ENCODE results near the gene WDR91.
"Not testable (repeated sequence)": the region's sequence is repeated elsewhere in the genome, so short reads cannot be mapped to it uniquely, and the experiment has no call there.

The WDR91 gene

GRCh38 chr7:135236727-135237126, 25.4 kb upstream of the WDR91 start:
- Histone ChIP-seq H3K9me3 (replicated peaks in 1 of 11) (peaks cover 0 to 9% (median 0%) of the 10 kb centered on the region in 11 experiments; a peak in 4 of 22 replicates), H3K27ac (no peak overlapping the region), H3K9ac (no peak overlapping the region), H3K27me3 (peaks cover 0 to 73% (median 0%) of the 10 kb centered on the region in 11 experiments; a peak in 4 of 22 replicates), H4K20me1 (no peaks in the 10 kb centered on the region), H3K4me3 (no peak overlapping the region), H3K4me1 (peaks cover 6 to 60% (median 35%) of the 10 kb centered on the region in 10 experiments; a peak in 19 of 20 replicates), H3K4me2 (peak overlapping the region in 10 of 11 experiments; percentile 5 to 59 (median 51); a peak in 20 of 22 replicates), H3K36me3 (no peaks in the 10 kb centered on the region)
- no peak for TF ChIP-seq Cebpa-rat (IDR thresholded peaks at IDR 0.05)

- no peak for TF ChIP-seq Cebpa-rat (IDR thresholded peaks at IDR 0.05)
- H3K4me3 ChIP-seq = no peak overlapping the region
- no peak overlapping the region for H3K27ac ChIP-seq
- H3K9me3 ChIP-seq (replicated peaks in 1 of 11) = peaks cover 0 to 9% (median 0%) of the 10 kb centered on the region in 11 experiments; a peak in 4 of 22 replicates
- H3K4me1 ChIP-seq = peaks cover 6 to 54% (median 35%) of the 10 kb centered on the region in 10 experiments; a peak in 19 of 20 replicates
- H3K4me2 ChIP-seq = peak overlapping the region in 8 of 11 experiments; percentile 32 to 59 (median 51); a peak in 14 of 22 replicates
- H3K36me3 ChIP-seq = no peaks in the 10 kb centered on the region
- no peaks in the 10 kb centered on the region for H4K20me1 ChIP-seq
- H3K27me3 ChIP-seq = peaks cover 0 to 76% (median 0%) of the 10 kb centered on the region in 11 experiments; a peak in 4 of 22 replicates
- no peak overlapping the region for H3K9ac ChIP-seq
Measured at GRCh38 chr7:135235841-135236240, 24.5 kb upstream of the WDR91 start.

GRCh38 chr7:135234727-135235126, 23.4 kb upstream of the WDR91 start:
- peaks cover 0 to 9% (median 0%) of the 10 kb centered on the region in 11 experiments; a peak in 8 of 22 replicates for H3K9me3 ChIP-seq (replicated peaks in 1 of 11)
- no peaks in the 10 kb centered on the region for H4K20me1 ChIP-seq
- peaks cover 0 to 76% (median 0%) of the 10 kb centered on the region in 11 experiments; a peak in 4 of 22 replicates for H3K27me3 ChIP-seq
- H3K27ac ChIP-seq = no peak overlapping the region
- no peak overlapping the region for H3K4me2 ChIP-seq
- no peak overlapping the region for H3K9ac ChIP-seq
- H3K4me1 ChIP-seq = peaks cover 6 to 43% (median 31%) of the 10 kb centered on the region in 10 experiments; a peak in 19 of 20 replicates
- TF ChIP-seq Cebpa-rat (IDR thresholded peaks at IDR 0.05) = no peak
- H3K4me3 ChIP-seq = no peak overlapping the region
- H3K36me3 ChIP-seq = no peaks in the 10 kb centered on the region

DNA sequence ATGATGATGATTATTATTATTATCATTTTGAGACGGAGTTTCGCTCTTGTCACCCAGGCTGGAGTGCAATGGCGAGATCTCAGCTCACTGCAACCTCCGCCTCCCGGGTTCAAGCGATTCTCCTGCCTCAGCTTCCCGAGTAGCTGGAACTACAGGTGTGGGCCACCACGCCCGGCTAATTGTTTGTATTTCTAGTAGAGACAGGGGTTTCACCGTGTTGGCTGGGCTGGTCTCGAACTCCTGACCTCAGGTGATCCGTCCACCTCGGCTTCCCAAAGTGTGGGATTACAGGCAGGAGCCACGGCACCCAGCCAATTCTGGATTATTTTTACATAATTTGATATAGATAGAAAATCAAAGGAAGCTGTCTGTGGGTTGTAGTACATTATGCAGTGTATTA, 22.8 kb upstream of the WDR91 start:
- peaks cover 6 to 37% (median 29%) of the 10 kb centered on the region in 10 experiments; a peak in 19 of 20 replicates for H3K4me1 ChIP-seq
- H3K4me2 ChIP-seq, H3K27ac ChIP-seq, H4K20me1 ChIP-seq, H3K36me3 ChIP-seq, H3K9ac ChIP-seq, H3K4me3 ChIP-seq: not testable (repeated sequence)
- peaks cover 0 to 77% (median 0%) of the 10 kb centered on the region in 11 experiments; a peak in 4 of 22 replicates for H3K27me3 ChIP-seq
- peaks cover 0 to 13% (median 5%) of the 10 kb centered on the region in 11 experiments; a peak in 13 of 22 replicates for H3K9me3 ChIP-seq (replicated peaks in 1 of 11)

DNA sequence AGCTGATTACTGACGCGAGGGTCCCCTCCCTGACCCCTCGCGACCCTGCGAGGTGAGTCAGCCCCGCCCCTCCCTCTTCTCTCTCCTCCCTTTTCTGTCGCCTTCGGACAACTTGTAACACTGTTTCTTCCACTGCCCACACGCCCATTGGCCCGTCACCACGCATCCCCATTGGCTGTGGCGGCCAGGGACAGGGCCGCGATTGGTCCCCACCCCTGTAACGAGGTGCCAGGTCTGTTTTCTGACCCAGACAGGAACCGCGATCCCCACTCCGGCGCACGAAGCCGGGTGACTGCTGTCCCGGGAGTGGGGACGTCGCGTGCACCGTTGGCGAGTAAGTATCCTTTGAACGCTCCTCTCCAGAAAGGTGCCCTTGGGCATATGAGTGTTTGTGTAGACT, 22.2 kb upstream of the WDR91 start, which contains the start of gene STRA8:
STRA8 (plus strand) TSS at position 269 of the 400 bp plus-strand sequence. CDS start 6,687 bp downstream, outside the sequence.
- Histone ChIP-seq H3K27ac (no peak within 1 kb of the TSS), H3K9me3 (replicated peaks in 1 of 11) (peaks cover 0 to 18% (median 10%) of the 10 kb centered on the region in 11 experiments; a peak in 13 of 22 replicates), H3K9ac (no peak within 1 kb of the TSS), H3K4me3 (no peak within 1 kb of the TSS), H3K36me3 (no peaks in the 10 kb centered on the region), H4K20me1 (no peaks in the 10 kb centered on the region; a peak in 1 of 22 replicates), H3K27me3 (peaks cover 0 to 78% (median 0%) of the 10 kb centered on the region in 11 experiments; a peak in 7 of 22 replicates), H3K4me1 (peaks cover 6 to 31% (median 24%) of the 10 kb centered on the region in 10 experiments; a peak in 19 of 20 replicates), H3K4me2 (no peak within 1 kb of the TSS)
- no peak for TF ChIP-seq Cebpa-rat (IDR thresholded peaks at IDR 0.05)

- Histone ChIP-seq H3K4me3 (no peak overlapping the region), H3K36me3 (no peaks in the 10 kb centered on the region), H3K4me2 (no peak overlapping the region), H3K4me1 (peaks cover 6 to 24% (median 18%) of the 10 kb centered on the region in 10 experiments; a peak in 19 of 20 replicates), H4K20me1 (no peaks in the 10 kb centered on the region; a peak in 1 of 22 replicates), H3K27me3 (peaks cover 0 to 79% (median 0%) of the 10 kb centered on the region in 11 experiments; a peak in 7 of 22 replicates), H3K27ac (no peak overlapping the region), H3K9ac (no peak overlapping the region), H3K9me3 (replicated peaks in 1 of 11) (peaks cover 0 to 25% (median 15%) of the 10 kb centered on the region in 11 experiments; a peak in 14 of 22 replicates)
- no peak for TF ChIP-seq Cebpa-rat (IDR thresholded peaks at IDR 0.05)
Measured at GRCh38 chr7:135232720-135233119, 21.4 kb upstream of the WDR91 start.

DNA sequence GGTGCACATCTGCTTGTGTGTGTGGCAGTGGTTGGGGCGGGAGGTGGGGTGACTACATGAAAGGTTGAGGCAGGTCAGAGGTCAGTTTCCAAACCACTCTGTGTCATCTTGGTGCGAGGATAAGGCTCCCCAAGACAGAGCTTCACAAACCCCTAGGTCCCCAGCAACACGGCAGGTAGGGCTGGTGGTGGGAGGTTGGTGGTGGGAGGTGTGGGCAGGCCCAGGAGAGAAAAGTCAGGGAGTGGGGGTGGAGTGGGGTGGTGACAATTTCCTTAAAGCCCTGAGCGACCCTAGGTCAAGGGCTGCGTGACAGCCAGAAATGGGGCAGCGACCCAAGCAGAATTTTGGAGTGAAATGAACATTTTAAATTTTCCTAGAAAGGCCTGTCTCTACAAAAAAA, 20.8 kb upstream of the WDR91 start:
- no peak for TF ChIP-seq Cebpa-rat (IDR thresholded peaks at IDR 0.05)
- Histone ChIP-seq H3K27me3 (peaks cover 0 to 79% (median 0%) of the 10 kb centered on the region in 11 experiments; a peak in 7 of 22 replicates), H3K36me3 (no peaks in the 10 kb centered on the region), H4K20me1 (no peaks in the 10 kb centered on the region; a peak in 1 of 22 replicates), H3K4me3 (no peak overlapping the region), H3K27ac (no peak overlapping the region), H3K9me3 (replicated peaks in 1 of 11) (peaks cover 0 to 25% (median 15%) of the 10 kb centered on the region in 11 experiments; a peak in 14 of 22 replicates), H3K4me1 (peaks cover 6 to 19% (median 15%) of the 10 kb centered on the region in 10 experiments; a peak in 19 of 20 replicates), H3K9ac (no peak overlapping the region), H3K4me2 (no peak overlapping the region)

- Histone ChIP-seq H3K27ac (no peak overlapping the region), H3K4me1 (peaks cover 4 to 15% (median 11%) of the 10 kb centered on the region in 10 experiments; a peak in 19 of 20 replicates), H3K4me3 (no peak overlapping the region), H3K4me2 (no peak overlapping the region), H3K36me3 (no peaks in the 10 kb centered on the region), H3K9ac (no peak overlapping the region), H4K20me1 (no peaks in the 10 kb centered on the region; a peak in 1 of 22 replicates), H3K27me3 (peaks cover 0 to 79% (median 0%) of the 10 kb centered on the region in 11 experiments; a peak in 7 of 22 replicates), H3K9me3 (replicated peaks in 1 of 11) (peaks cover 0 to 25% (median 15%) of the 10 kb centered on the region in 11 experiments; a peak in 14 of 22 replicates)
- no peak for TF ChIP-seq Cebpa-rat (IDR thresholded peaks at IDR 0.05)
Measured at GRCh38 chr7:135231686-135232085, 20.4 kb upstream of the WDR91 start.

DNA sequence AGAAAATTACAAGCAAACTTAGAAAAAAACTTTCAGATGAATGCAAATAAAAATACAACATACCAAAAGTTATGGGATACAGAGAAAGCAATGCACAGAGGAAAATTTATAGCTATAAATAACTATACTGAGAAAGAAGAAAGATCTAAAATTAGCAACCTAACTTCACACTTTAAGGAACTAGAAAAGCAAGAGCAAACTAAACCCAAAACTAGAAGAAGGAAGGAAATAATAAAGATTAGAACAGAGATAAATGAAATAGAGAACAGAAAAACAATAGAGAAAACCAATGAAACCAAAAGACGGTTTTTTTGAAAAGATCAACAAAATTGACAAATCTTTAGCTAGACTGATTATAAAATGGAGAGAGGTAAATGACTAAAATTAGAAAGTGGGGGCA, 12.7 kb upstream of the WDR91 start:
- Histone ChIP-seq H3K4me1 (peaks cover 3 to 16% (median 13%) of the 10 kb centered on the region in 10 experiments; a peak in 16 of 20 replicates), H3K4me3 (no peak overlapping the region), H3K4me2 (peak overlapping the region in 8 of 11 experiments; percentile 11 to 55 (median 26); a peak in 11 of 22 replicates), H4K20me1 (no peaks in the 10 kb centered on the region), H3K9me3 (replicated peaks in 1 of 11) (peaks cover 9 to 42% (median 29%) of the 10 kb centered on the region in 11 experiments), H3K27me3 (peaks cover 0 to 91% (median 0%) of the 10 kb centered on the region in 11 experiments; a peak in 7 of 22 replicates), H3K9ac (no peak overlapping the region), H3K27ac (no peak overlapping the region), H3K36me3 (no peaks in the 10 kb centered on the region)
- TF ChIP-seq Cebpa-rat (IDR thresholded peaks at IDR 0.05) = no peak
